Spleen (tissue), 11 donors: ENCODE data around the gene CXCL1. TPM values are rescaled to one million over a fixed set of nuclear protein-coding genes. Genes with fewer than 3 reads are reported as not detected.

Experiments used
- DNase-seq: peaks from one replicate; pipeline ENCODE4 v3.0.0-alpha.2; 2020
- H3K27ac ChIP-seq, 8 donors: fragments of 200-600 bp; sonication (generic) in 7 of 8; 1 replicate in 4 of 8; 2 replicates in 4 of 8; pipeline versions ENCODE4 v1.5.0 to v1.8.0; 2016 to 2021; ENCODE audit warnings: inconsistent platforms in 4 of 8, mild to moderate bottlenecking in 4 of 8, moderate library complexity in 1 of 8
- H3K27me3 ChIP-seq, 7 donors: fragments of 200-600 bp; sonication (generic) in 6 of 7; replicated peaks in 1 of 7; 1 replicate in 4 of 7; 2 replicates in 3 of 7; pipeline versions ENCODE4 v1.5.0 to v1.8.0; 2016 to 2021; ENCODE audit warnings: inconsistent platforms in 3 of 7, mild to moderate bottlenecking in 1 of 7
- H3K36me3 ChIP-seq, 6 donors: fragments of 200-600 bp; sonication (generic) in 5 of 6; 1 replicate in 4 of 6; 2 replicates in 2 of 6; pipeline versions ENCODE4 v1.5.0 to v1.8.0; 2016 to 2021; ENCODE audit warnings: inconsistent platforms in 2 of 6
- H3K4me1 ChIP-seq, 6 donors: fragments of 200-600 bp; sonication (generic) in 5 of 6; 1 replicate in 3 of 6; 2 replicates in 3 of 6; pipeline versions ENCODE4 v1.5.0 to v1.8.0; 2016 to 2021; ENCODE audit warnings: inconsistent platforms in 3 of 6
- H3K4me3 ChIP-seq, 8 donors: fragments of 200-600 bp; sonication (generic) in 7 of 8; 1 replicate in 4 of 8; 2 replicates in 4 of 8; pipeline versions ENCODE4 v1.5.0 to v1.8.0; 2016 to 2021; ENCODE audit warnings: inconsistent platforms in 4 of 8, mild to moderate bottlenecking in 4 of 8, moderate library complexity in 2 of 8
- H3K9me3 ChIP-seq, 8 donors: fragments of 200-600 bp; sonication (generic) in 7 of 8; 1 replicate in 4 of 8; 2 replicates in 4 of 8; pipeline versions ENCODE4 v1.5.0 to v1.8.0; 2016 to 2021; ENCODE audit warnings: inconsistent platforms in 4 of 8
- POLR2A ChIP-seq, 3 donors: fragments of 450-650 bp; IDR thresholded peaks; one replicate each; pipeline ENCODE4 v1.5.1; 2017; ENCODE audit warnings: antibody characterized with exemption in 3 of 3, mild to moderate bottlenecking in 1 of 3
- POLR2AphosphoS5 ChIP-seq, 3 donors: sonication (generic); formaldehyde crosslinking; IDR thresholded peaks; one replicate each; pipeline ENCODE4 v1.5.1; 2017; ENCODE audit warnings: antibody characterized with exemption in 3 of 3
- WGBS, 5 donors: extraction: QIAGEN DNeasy Blood & Tissue Kit in 3 of 5; methylation state at CpG; one replicate each; pipeline versions ENCODE4 v1.1.5 to v1.1.7; 2013 to 2018; 5-methylcytosine and 5-hydroxymethylcytosine counted together
- intact Hi-C: fragments of 100-400 bp; cut with DNase I; formaldehyde crosslinking; loops from one replicate; pipeline ENCODE4 v1.15.0; 2023; ENCODE audit warnings: low total_unique reads
- polyA plus RNA-seq, 3 donors: library from polyadenylated mRNA; stranded (reverse); fragments of 200-250 nt; gene quantifications; one replicate each; pipeline ENCODE4 v1.2.1, GENCODE V29; 2013
- total RNA-seq, 7 donors: library from RNA; depleted of rRNA in 3 of 7; stranded (reverse); fragments of >200 nt in 3 of 7; fragmentation: NEBNext Ultra II Directional in 4 of 7; extraction: Animal tissue kit (Norgen Biotek cat#: 25700) in 4 of 7; gene quantifications; one replicate each; pipeline versions ENCODE4 v1.1.0 to v1.2.1, GENCODE V29; 2016 to 2021
- TF ChIP-seq, protein P1 (sequence below), 11 experiments: fragments of 200-600 bp in 7 of 11; fragments of 450-650 bp in 4 of 11; sonication (generic) in 4 of 11; IDR thresholded peaks in 8 of 11; conservative IDR thresholded peaks in 3 of 11; 1 replicate in 7 of 11; 2 replicates in 4 of 11; pipeline versions ENCODE4 v1.4.0 to v1.8.0; 2016 to 2021; ENCODE audit warnings: antibody characterized with exemption in 11 of 11, inconsistent platforms in 4 of 11, mild to moderate bottlenecking in 1 of 11
- donor health status: healthy with polysubstance abuse.
- donor health status: DM: no; HTN: no; CAD: no; lungs with moderate emphysema.
- donor health status: DM: no; HTN: no; CAD: no.
- donor health status: Bipolar disorder and iron deficiency.
- donor health status: healthy.
- donor health status: DM: no; HTN: no; CAD: no.
- donor health status: DM: yes; HTN: yes; CAD: no.

CXCL1 gene
- total and polyA plus RNA-seq, 10 donors: 40.9 to 208 (median 154) TPM

DNA sequence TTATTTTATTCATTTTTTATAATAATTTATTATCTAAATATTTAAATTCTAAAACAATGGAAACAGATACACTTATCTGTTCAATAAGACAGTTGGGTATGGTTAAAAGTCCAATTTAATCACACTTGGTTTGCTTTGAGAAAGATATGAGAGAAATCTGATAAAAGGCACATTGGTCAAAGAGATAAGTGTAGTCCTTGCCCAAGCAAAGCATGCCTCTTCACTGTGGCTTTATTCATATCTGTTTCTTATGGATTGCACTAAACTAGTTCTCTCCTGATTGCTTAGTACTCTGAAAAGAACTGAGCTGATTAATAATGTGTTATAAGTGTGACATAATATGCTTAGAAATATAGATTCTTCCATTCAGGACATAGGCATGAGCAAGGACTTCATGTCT lies 39.8 kb downstream of the CXCL1 start:
- Histone ChIP-seq H3K27me3 (no peaks in the 10 kb centered on the region), H3K36me3 (no peaks in the 10 kb centered on the region), H3K9me3 (no peaks in the 10 kb centered on the region), H3K4me1 (no peaks in the 10 kb centered on the region), H3K27ac (peak overlapping the region in 1 of 8 donors; percentile 18), H3K4me3 (no peak overlapping the region)
- TF ChIP-seq POLR2AphosphoS5 (IDR thresholded peaks at IDR 0.05): no peak
- no peak for TF ChIP-seq POLR2A (IDR thresholded peaks at IDR 0.05)
- TF ChIP-seq, protein P1, sequence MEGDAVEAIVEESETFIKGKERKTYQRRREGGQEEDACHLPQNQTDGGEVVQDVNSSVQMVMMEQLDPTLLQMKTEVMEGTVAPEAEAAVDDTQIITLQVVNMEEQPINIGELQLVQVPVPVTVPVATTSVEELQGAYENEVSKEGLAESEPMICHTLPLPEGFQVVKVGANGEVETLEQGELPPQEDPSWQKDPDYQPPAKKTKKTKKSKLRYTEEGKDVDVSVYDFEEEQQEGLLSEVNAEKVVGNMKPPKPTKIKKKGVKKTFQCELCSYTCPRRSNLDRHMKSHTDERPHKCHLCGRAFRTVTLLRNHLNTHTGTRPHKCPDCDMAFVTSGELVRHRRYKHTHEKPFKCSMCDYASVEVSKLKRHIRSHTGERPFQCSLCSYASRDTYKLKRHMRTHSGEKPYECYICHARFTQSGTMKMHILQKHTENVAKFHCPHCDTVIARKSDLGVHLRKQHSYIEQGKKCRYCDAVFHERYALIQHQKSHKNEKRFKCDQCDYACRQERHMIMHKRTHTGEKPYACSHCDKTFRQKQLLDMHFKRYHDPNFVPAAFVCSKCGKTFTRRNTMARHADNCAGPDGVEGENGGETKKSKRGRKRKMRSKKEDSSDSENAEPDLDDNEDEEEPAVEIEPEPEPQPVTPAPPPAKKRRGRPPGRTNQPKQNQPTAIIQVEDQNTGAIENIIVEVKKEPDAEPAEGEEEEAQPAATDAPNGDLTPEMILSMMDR (IDR thresholded peaks at IDR 0.05 in 8 of 11, conservative IDR thresholded peaks at IDR 0.05 in 3 of 11): no peak
- intact Hi-C loops: no loop called here
- no peak for DNase-seq

DNA sequence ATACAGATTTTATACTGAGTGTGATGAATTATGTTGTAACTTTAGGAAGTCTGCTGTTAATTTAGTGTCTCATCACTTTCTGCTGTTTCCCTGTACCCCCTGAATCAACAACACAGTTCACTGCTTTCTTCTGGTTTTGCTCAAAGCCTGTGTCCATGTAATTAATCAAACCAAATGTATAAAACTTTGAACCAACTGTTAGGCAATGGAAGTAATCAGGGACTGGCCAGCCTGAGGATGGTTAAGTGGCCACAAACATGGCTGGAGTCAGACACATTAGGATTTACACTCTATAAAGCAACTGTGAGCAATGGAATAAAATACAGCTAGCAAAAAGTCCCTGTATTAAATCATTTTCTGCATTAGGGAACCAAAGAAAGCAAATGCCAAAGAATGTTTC lies 42.6 kb downstream of the CXCL1 start:
- intact Hi-C loops: no loop called here

DNA sequence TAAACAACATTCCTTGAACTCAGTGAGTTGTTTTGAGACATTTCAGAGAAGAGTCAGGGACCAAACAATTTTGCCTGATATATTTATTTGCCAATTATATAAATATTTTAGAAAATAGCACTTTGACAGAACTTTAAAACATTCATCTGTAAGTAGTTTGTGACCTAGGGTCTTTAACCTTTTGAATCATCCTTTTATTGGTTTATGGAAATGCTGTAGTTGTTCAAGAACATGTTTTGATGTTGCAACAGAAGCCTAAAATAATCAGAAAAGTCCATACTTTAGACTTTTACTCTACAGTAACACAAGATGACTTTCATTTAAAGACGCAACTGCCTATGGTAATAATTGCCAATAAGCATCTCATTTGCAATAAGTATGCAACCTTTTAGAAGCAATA lies 43.0 kb downstream of the CXCL1 start:
- WGBS, 5 donors: 0 to 42% (median 2%) methylated on average over 1 of the region's 1 CpG
- TF ChIP-seq POLR2AphosphoS5 (IDR thresholded peaks at IDR 0.05) (no peak), POLR2A (IDR thresholded peaks at IDR 0.05) (no peak)
- TF ChIP-seq, protein P1 (IDR thresholded peaks at IDR 0.05 in 8 of 11, conservative IDR thresholded peaks at IDR 0.05 in 3 of 11): no peak
- intact Hi-C loops: no loop called here
- no peaks in the 10 kb centered on the region for H3K9me3 ChIP-seq
- DNase-seq: no peak
- no peak overlapping the region for H3K4me3 ChIP-seq
- H3K36me3 ChIP-seq: no peaks in the 10 kb centered on the region
- H3K27ac ChIP-seq: no peak overlapping the region
- no peaks in the 10 kb centered on the region for H3K27me3 ChIP-seq
- no peaks in the 10 kb centered on the region for H3K4me1 ChIP-seq

More for the DNA sequence above, 42.6 kb downstream of the CXCL1 start:
- Histone ChIP-seq H3K9me3 (no peaks in the 10 kb centered on the region), H3K27ac (peak overlapping the region in 5 of 8 donors; percentile 22 to 54 (median 34)), H3K36me3 (no peaks in the 10 kb centered on the region), H3K27me3 (no peaks in the 10 kb centered on the region), H3K4me3 (no peak overlapping the region), H3K4me1 (no peaks in the 10 kb centered on the region)
- no peak for DNase-seq
- TF ChIP-seq POLR2AphosphoS5 (IDR thresholded peaks at IDR 0.05): no peak

DNA sequence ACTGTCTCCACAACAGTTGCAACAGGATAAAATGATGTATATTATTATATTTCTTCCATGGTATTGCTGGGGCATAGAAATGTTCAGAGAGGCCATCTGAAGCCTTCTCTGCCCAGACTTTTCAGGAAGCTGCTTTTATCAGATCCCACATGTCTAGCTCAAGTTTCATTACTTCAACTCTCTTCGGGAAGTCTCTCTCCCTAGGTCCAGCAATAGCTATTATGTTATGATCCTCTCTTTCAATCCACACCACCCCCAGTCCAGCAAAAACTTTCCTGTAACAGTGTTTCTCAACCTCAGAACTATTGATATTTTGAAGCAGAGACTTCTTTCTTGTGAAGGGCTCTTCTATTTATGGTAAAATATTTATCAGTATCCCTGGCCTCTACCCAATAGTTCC lies 44.9 kb downstream of the CXCL1 start:
- H3K36me3 ChIP-seq: no peaks in the 10 kb centered on the region
- TF ChIP-seq POLR2AphosphoS5 (IDR thresholded peaks at IDR 0.05): no peak
- TF ChIP-seq, protein P1 (IDR thresholded peaks at IDR 0.05 in 8 of 11, conservative IDR thresholded peaks at IDR 0.05 in 3 of 11): no peak
- TF ChIP-seq POLR2A (IDR thresholded peaks at IDR 0.05): no peak
- H3K27ac ChIP-seq: peak overlapping the region in 4 of 8 donors; percentile 4 to 36 (median 16)
- H3K9me3 ChIP-seq: no peaks in the 10 kb centered on the region
- no peak overlapping the region for H3K4me3 ChIP-seq
- intact Hi-C loops: no loop called here
- 61 to 82% (median 74%) methylated on average over 1 of the region's 1 CpG for WGBS, 5 donors
- no peaks in the 10 kb centered on the region for H3K4me1 ChIP-seq
- no peaks in the 10 kb centered on the region for H3K27me3 ChIP-seq
- no peak for DNase-seq
